ENCODE results near the gene PGGHG. TPM values are rescaled to one million over a fixed set of nuclear protein-coding genes. Genes with fewer than 3 reads are reported as not detected.
A peak's percentile ranks its signal among the peaks of the same experiment; 100 is the strongest.

The PGGHG gene
- total and polyA plus RNA-seq, 2 of the 13 experiments (the other 11 are each of a cell fraction or from before 2014, with no cell fraction given), result 5.9 to 14.8 TPM

DNA sequence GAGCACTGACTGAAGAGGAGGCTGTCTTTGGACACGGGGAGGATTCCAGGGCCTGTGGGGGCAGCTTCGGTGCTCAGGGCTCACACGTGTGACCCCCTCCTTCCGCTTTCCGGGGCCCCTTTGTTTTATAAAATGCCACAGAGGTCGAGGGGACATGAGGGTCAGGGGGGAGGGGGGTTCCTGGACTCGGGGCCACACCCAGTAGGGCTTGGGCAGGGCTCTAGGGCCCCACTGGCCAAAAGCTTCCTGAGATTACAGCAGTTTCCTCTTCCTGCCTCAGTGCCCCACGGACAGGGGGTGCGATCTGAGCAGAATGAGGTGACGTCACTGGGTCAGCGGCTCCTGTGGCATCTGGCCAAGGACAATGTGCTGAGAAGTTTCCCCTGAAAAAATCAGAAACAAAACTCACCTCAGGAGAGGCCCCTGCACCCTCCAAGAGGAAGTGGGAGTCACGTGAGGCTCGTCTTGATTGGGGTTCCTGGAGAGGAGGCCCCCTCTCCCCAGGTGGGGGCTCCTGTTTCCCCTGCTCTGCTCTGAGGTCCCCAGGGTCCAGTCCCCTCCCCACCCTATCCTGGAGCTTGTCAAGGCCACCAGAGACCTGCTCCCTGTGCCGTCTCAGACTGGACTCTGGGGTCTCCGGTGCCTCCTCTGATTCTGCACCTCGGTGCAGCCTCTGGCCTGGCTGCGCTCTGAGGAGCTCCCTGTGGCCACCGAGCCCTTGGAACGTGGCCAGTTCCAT is 38.1 kb downstream of the PGGHG start (continued):
- 0 out of 2 replicates have a peak, but pooled peaks have one; percentile 9 for TF ChIP-seq SOX5 (CRISPR knock-in tag; IDR thresholded peaks at IDR 0.05; ENCODE audit: borderline replicate concordance)
- TF ChIP-seq BHLHE40 (IDR thresholded peaks at IDR 0.05; ENCODE audit: low read length), result 0 out of 2 replicates have a peak, but pooled peaks have one; percentile 6
- 0 out of 2 replicates have a peak, but pooled peaks have one; percentile 26 for TF ChIP-seq NRL (CRISPR knock-in tag; IDR thresholded peaks at IDR 0.05; ENCODE audit: borderline replicate concordance)
- peak; percentile 97 for TF ChIP-seq ZNF263 (CRISPR knock-in tag; IDR thresholded peaks at IDR 0.05)
- TF ChIP-seq, protein P1, sequence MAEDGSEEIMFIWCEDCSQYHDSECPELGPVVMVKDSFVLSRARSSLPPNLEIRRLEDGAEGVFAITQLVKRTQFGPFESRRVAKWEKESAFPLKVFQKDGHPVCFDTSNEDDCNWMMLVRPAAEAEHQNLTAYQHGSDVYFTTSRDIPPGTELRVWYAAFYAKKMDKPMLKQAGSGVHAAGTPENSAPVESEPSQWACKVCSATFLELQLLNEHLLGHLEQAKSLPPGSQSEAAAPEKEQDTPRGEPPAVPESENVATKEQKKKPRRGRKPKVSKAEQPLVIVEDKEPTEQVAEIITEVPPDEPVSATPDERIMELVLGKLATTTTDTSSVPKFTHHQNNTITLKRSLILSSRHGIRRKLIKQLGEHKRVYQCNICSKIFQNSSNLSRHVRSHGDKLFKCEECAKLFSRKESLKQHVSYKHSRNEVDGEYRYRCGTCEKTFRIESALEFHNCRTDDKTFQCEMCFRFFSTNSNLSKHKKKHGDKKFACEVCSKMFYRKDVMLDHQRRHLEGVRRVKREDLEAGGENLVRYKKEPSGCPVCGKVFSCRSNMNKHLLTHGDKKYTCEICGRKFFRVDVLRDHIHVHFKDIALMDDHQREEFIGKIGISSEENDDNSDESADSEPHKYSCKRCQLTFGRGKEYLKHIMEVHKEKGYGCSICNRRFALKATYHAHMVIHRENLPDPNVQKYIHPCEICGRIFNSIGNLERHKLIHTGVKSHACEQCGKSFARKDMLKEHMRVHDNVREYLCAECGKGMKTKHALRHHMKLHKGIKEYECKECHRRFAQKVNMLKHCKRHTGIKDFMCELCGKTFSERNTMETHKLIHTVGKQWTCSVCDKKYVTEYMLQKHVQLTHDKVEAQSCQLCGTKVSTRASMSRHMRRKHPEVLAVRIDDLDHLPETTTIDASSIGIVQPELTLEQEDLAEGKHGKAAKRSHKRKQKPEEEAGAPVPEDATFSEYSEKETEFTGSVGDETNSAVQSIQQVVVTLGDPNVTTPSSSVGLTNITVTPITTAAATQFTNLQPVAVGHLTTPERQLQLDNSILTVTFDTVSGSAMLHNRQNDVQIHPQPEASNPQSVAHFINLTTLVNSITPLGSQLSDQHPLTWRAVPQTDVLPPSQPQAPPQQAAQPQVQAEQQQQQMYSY (CRISPR knock-in tag; IDR thresholded peaks at IDR 0.05), result no peak
- TF ChIP-seq ZBTB7B (CRISPR knock-in tag; IDR thresholded peaks at IDR 0.05), result 0 out of 2 replicates have a peak, but pooled peaks have one; percentile 39
- peak; percentile 57; the same call in 1 of the 2 replicates for TF ChIP-seq ESRRA (CRISPR knock-in tag; IDR thresholded peaks at IDR 0.05; ENCODE audit: low read depth)
- 0 out of 2 replicates have a peak, but pooled peaks have one; percentile 16 for TF ChIP-seq NR2F6 (IDR thresholded peaks at IDR 0.05)
- no peak for TF ChIP-seq NR2F6 (CRISPR knock-in tag; IDR thresholded peaks at IDR 0.05)
- TF ChIP-seq ZNF569 (CRISPR knock-in tag; IDR thresholded peaks at IDR 0.05; ENCODE audit: borderline replicate concordance), result no peak
- TF ChIP-seq, protein P2, sequence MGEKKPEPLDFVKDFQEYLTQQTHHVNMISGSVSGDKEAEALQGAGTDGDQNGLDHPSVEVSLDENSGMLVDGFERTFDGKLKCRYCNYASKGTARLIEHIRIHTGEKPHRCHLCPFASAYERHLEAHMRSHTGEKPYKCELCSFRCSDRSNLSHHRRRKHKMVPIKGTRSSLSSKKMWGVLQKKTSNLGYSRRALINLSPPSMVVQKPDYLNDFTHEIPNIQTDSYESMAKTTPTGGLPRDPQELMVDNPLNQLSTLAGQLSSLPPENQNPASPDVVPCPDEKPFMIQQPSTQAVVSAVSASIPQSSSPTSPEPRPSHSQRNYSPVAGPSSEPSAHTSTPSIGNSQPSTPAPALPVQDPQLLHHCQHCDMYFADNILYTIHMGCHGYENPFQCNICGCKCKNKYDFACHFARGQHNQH (CRISPR knock-in tag; IDR thresholded peaks at IDR 0.05), result peak; percentile 41; the same call in 1 of the 2 replicates
- no peak for TF ChIP-seq CC2D1A (CRISPR knock-in tag; IDR thresholded peaks at IDR 0.05)
- TF ChIP-seq SOX13 (IDR thresholded peaks at IDR 0.05), result no peak
- no peak for TF ChIP-seq SOX13 (CRISPR knock-in tag; conservative IDR thresholded peaks at IDR 0.05 in 1 of 2, IDR thresholded peaks at IDR 0.05 in 1 of 2)
- no peak for TF ChIP-seq GABPA (IDR thresholded peaks at IDR 0.05; ENCODE audit: low read depth, low read length)
- TF ChIP-seq GABPA (CRISPR knock-in tag; IDR thresholded peaks at IDR 0.05; ENCODE audit: low read depth), result peak; percentile 34; the same call in 1 of the 2 replicates
- 0 out of 2 replicates have a peak, but pooled peaks have one; percentile 26 for TF ChIP-seq ZNF598 (CRISPR knock-in tag; IDR thresholded peaks at IDR 0.05; ENCODE audit: borderline replicate concordance)
- no peak for TF ChIP-seq KDM5A (IDR thresholded peaks at IDR 0.05; ENCODE audit: borderline replicate concordance, low read length)
- TF ChIP-seq ELF3 (CRISPR knock-in tag; IDR thresholded peaks at IDR 0.05), result peak; percentile 44
- no peak for TF ChIP-seq NR2F1 (CRISPR knock-in tag; IDR thresholded peaks at IDR 0.05)
- TF ChIP-seq, protein P3, sequence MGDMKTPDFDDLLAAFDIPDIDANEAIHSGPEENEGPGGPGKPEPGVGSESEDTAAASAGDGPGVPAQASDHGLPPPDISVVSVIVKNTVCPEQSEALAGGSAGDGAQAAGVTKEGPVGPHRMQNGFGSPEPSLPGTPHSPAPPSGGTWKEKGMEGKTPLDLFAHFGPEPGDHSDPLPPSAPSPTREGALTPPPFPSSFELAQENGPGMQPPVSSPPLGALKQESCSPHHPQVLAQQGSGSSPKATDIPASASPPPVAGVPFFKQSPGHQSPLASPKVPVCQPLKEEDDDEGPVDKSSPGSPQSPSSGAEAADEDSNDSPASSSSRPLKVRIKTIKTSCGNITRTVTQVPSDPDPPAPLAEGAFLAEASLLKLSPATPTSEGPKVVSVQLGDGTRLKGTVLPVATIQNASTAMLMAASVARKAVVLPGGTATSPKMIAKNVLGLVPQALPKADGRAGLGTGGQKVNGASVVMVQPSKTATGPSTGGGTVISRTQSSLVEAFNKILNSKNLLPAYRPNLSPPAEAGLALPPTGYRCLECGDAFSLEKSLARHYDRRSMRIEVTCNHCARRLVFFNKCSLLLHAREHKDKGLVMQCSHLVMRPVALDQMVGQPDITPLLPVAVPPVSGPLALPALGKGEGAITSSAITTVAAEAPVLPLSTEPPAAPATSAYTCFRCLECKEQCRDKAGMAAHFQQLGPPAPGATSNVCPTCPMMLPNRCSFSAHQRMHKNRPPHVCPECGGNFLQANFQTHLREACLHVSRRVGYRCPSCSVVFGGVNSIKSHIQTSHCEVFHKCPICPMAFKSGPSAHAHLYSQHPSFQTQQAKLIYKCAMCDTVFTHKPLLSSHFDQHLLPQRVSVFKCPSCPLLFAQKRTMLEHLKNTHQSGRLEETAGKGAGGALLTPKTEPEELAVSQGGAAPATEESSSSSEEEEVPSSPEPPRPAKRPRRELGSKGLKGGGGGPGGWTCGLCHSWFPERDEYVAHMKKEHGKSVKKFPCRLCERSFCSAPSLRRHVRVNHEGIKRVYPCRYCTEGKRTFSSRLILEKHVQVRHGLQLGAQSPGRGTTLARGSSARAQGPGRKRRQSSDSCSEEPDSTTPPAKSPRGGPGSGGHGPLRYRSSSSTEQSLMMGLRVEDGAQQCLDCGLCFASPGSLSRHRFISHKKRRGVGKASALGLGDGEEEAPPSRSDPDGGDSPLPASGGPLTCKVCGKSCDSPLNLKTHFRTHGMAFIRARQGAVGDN (CRISPR knock-in tag; IDR thresholded peaks at IDR 0.05), result peak; percentile 83
- TF ChIP-seq ZFX (CRISPR knock-in tag; IDR thresholded peaks at IDR 0.05; ENCODE audit: low read depth), result peak; percentile 25; the same call in 1 of the 2 replicates
